A549 treated with AZD9567 at 1 μM for 4 hours (cell line): ENCODE data around the gene ARMC9. TPM values are rescaled to one million over a fixed set of nuclear protein-coding genes. Genes with fewer than 3 reads are reported as not detected.

Experiments
- total RNA-seq: library from RNA; stranded (reverse); fragments of 200-300 nt; extraction: Qiagen RNA extraction; gene quantifications from 5 replicates; pipeline ENCODE4 v1.2.3, GENCODE V29; 2022; ENCODE audit not compliant: insufficient read depth

Gene ARMC9, protein sequence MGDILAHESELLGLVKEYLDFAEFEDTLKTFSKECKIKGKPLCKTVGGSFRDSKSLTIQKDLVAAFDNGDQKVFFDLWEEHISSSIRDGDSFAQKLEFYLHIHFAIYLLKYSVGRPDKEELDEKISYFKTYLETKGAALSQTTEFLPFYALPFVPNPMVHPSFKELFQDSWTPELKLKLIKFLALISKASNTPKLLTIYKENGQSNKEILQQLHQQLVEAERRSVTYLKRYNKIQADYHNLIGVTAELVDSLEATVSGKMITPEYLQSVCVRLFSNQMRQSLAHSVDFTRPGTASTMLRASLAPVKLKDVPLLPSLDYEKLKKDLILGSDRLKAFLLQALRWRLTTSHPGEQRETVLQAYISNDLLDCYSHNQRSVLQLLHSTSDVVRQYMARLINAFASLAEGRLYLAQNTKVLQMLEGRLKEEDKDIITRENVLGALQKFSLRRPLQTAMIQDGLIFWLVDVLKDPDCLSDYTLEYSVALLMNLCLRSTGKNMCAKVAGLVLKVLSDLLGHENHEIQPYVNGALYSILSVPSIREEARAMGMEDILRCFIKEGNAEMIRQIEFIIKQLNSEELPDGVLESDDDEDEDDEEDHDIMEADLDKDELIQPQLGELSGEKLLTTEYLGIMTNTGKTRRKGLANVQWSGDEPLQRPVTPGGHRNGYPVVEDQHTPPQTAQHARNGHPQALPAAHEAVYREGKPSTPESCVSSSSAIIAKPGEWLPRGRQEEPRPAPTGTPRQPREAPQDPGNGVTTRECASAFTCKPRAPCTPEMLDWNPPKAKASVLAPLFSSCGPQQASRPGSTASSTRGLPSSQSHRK
- total RNA-seq = 11.9 to 15.5 TPM (median 14.4 TPM) in 5 replicates

DNA sequence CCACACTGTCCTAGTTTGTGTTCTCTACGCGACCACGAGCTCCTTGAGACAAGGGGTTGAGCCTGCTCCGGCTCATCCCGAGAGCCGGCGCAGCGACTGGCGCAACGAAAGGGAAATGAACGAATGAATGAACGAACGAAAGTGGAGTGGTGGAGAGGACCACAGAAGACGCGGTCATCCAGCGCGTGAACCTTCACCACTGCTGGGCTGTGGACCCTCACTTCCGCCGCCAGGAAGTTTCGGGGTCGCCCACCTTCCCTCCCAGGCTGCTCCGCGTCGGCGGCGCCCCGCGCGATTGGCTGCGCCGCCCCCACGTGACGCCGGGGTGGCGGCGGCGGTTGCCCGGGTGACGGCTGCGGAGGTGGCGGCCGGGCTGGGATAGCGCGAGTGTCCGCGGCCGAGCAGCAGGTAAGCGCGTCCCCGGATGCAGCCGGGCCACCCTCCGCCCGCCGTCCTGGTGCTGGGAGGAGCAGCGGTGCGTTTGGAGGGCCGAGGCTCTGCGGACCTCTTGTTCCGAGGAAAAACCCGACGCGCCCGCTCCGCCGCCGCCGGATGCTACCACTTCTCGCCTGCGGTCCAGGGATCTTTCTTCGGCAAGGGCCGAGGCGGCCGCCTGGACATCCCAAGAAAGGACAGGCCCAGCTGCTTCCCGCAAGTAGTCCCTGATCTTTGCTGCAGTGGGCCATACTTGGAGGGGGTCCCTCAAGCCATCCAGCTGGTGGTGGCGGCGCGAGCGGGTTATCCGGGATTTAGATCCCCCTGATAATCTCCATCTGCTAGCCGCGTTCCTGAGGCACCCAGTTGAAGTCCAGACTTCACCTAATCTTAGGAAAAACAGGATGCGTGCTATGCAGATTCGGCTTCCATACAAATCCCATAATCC is at the start of gene ARMC9:
Gene ARMC9, plus strand, starts transcription at position 341 of the 883 bp plus-strand sequence. CDS start 7,608 bp downstream, outside the sequence.

GRCh38 chr2:231395188-231396057 is 197.0 kb downstream of the ARMC9 start, which contains the start of gene B3GNT7:
Gene B3GNT7, plus strand, starts transcription at chr2:231395710. Its CDS starts 94 bp downstream, at chr2:231395804.

Other genes with a start within 250 kb of the ARMC9 start
- not detected in 5 replicates for gene SPATA3, start 202.5 kb upstream of the ARMC9 start, total RNA-seq
- gene C2orf72, start 161.1 kb upstream of the ARMC9 start, total RNA-seq = 5.8 to 8.3 TPM (median 6.9 TPM) in 5 replicates
- gene PSMD1, start 141.8 kb upstream of the ARMC9 start, total RNA-seq = 102 to 115 TPM (median 107 TPM) in 5 replicates
- gene HTR2B, start 73.6 kb upstream of the ARMC9 start, total RNA-seq = not detected in 5 replicates
- 1.2 to 4.0 TPM (median 1.3 TPM) in 5 replicates for gene B3GNT7, start 197.1 kb downstream of the ARMC9 start, total RNA-seq